Measurements from ENCODE around the gene SNCAIP.
"Not testable (repeated sequence)": the region's sequence is repeated elsewhere in the genome, so short reads cannot be mapped to it uniquely, and the experiment has no call there.

Gene SNCAIP

DNA sequence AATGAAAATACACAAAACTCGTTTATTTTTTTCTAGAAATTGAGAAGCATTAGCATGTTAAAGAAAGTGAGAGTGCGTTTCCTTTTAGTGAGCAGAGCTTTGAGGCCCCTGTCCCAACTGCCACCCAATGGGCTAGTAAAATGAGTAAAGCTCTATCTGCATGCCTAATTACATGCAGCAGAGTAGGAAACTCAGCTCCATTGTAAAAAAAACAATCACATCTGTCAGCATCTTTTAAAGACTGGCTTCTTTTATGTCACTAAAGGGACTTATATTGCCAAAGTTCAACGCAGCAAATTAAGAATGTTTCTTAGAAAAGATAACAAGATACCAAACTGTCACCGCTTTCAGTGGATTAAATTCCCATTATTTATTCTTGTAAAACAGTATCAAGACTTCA, 154.0 kb downstream of the SNCAIP start:
- DNase-seq (ENCODE audit: low read depth in 3 of 3), result no peak

DNA sequence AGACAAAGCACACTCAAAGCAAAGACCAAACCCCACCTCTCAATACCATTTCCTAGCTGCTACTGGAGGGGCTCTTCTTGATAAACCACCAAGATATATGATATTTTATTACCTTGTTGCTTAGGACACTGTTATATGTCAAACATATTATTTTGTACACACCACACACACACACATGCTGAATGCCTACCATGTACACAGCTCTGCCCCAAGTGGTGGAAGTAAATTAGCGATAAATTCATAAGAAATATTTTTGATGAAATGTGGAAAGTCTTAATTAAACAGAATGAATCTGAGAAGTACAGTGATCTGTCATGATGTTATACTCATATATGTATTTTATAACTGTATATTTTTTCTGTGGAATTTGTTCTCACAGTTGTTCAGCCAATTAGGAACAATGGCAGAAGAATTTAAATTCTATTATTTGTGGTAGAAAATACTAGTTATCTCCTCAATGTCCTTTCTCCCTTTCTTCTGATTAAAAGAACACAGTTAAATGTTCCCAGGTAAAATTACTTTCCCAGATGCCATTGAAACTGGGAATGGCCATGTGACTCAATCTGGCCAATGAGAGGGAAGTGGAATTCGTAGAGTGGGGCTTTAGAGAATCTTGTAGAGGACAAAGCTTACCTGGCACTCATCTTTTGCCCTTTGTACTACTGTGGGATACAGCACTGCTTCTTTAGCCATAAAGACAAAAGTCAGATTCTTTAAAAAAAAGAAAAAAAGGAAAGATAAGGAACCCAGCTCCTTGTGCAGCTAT, 156.5 kb downstream of the SNCAIP start:
- DNase-seq (ENCODE audit: low read depth in 3 of 3), result no peak

DNA sequence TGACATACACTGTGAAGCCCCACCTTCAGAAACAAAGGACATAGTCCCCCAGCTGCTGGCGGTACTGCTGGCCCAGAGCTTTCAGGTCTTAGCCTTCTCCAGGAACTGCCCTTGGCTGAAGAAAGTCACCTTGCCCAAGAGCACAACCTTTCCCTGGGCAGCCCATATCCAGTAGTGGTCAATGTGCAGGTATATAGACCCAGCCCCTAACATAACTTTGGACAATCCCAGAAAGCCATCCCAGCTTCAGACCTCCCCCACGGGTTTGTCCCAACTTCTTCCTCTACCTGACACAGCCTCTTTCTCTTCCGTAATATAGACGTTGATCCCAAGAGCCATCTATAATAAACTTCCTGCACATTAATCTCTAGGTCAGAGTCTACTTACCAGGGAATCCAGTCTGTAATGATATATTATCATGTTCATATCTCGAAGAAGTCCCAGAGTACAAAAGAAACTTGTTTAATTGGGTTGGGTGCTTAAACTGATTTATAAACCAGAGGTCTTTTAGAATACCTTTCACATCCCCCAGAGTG, 157.4 kb downstream of the SNCAIP start:
- no peak for DNase-seq (ENCODE audit: low read depth in 3 of 3)

DNA sequence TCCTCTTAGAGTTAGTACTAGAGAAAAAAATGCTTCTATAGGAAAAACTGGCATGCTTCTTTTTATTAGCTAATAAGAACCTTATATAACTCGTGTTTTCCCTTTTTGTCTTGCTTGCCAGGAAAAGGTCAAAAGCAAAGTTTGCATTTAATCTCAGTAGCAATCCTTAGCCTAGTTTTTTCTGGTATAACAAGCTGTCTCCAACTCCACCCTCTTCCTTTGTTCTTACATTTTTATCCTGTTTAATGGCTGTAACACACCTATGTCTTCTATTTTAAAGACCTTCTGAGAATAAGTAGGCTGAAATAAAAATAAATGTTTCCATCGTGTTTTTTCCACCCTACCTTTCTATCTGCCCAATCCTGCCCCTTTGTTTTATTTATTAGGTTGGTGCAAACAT, 158.3 kb downstream of the SNCAIP start:
- no peak for DNase-seq (ENCODE audit: low read depth in 3 of 3)

DNA sequence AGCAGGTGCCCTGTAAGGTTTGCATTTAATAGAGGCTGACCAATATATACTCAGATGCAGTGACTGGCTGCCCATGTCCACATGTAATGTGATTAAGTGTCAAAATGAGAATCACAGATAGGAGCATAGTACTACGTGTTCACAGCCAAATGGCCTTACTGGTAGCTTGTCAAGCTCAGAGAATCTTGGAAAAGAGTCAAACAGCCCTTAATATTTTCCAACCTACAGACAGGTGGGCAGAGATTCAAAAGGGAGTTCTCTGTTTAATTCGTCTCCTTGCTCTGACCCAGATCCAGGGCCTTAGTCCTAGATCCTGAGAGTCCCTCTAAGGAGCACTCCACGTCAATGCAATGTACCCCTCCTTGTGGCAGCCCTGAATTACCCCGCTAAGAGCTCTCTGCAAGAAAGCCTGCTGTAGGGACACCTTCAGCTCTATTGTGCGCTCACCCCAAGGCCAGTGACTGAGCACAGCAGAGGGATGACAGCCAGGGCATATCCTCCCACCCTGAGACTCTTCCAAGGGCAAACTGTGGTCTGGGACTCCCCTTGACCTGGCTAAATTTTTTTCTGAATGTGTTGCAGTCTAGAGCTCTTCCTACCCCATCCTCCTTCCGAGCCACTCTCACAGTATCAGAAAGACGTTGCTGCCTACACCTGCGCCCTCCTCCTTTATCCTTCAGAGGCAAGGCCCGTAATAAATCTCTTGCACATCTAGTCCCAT, 159.2 kb downstream of the SNCAIP start:
- no peak for DNase-seq (ENCODE audit: low read depth in 3 of 3)

DNA sequence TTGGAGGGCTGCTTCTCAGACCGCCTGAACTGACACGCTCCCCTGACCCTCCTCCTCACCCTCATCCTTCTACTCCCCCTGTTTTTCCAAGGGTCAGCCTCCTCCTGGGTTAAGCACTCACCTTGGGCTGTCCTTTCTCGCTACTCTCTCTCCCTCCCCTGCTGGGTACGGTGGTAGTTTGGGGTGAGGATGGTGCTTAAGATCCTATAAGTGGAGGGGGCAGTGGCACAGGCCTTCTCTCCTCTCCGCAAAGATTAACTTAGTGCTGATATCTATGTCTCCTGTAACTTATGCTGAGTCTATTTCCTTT, 159.7 kb downstream of the SNCAIP start:
- no peak for DNase-seq (ENCODE audit: low read depth in 3 of 3)

DNA sequence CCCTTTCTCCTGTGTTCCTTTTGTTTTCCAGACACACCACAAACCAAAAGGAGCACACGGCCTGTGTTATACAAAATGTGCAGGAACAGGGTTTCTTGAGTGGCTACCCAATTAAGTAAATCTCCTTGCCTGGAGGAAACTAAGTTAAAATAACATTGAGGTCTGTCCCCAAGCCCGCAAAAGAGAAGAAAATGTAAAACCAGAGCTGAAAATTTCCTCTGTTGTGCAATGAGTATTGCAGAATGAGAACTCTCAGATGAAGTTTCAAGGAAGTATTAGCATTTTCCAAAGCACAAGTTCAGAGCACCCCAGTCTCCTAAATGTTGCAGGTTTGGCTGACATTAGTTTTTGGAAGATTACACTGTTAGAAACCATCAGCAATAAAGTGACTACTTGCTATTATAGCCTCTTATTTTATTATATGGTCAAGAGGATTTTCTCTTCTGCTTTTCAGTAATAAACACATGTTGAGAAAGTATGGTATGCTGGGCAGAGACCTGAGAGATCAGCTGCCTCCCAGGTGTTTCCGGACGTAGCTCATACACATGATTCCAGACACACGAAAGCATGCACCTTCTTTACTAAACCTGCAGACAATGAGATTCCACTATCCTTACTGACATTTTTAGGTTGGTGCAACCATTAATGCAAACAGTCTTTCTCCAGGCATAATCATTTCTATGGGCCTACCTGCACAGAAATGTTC, 161.3 kb downstream of the SNCAIP start:
- DNase-seq (ENCODE audit: low read depth in 3 of 3), result no peak

DNA sequence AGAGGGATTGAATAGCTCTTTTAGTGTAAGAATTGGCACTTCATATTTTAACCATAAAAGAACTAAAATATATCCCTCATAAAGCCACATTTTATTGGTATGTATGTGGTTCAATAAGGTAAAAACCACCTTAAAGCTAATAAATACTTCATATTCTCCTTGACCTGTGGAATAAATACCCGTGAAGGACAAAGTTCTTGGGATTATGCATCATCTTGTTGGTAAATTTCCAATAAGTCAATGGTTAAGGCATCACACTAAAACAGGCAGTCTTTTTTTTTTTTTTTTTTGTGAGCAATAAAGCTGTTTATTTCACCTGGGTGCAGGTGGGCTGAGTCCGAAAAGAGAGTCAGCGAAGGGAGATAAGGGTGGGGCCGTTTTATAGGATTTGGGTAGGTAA, 161.9 kb downstream of the SNCAIP start:
- DNase-seq (ENCODE audit: low read depth in 3 of 3), result no peak

DNA sequence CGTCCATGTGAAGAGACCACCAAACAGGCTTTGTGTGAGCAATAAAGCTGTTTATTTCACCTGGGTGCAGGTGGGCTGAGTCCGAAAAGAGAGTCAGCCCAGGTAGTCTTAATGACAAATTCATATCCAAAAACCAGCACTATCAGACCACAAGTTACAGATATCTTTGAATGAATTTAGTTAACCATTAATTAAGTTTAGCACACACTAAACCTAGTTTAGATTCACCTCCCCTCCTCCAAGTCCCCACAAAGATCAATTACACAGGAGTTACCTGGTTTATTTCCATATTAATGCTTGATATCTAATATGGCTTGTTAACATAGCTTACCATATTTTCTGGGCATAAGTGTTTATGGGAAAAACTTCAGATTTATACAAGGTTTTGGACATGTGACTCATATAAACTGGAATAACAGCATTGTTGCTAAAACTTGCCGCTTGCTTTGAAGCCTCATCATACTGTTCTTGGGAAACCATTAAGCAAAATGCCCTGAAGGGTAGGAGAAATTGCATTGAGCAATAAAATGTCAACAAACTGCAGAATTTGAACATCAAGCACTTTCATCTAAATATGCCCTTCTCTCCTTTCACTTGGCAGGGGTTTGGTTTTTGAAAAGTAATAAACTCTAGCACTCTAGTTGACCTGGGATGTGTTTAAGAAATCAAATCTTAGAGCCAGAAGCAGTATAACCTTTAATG, 166.9 kb downstream of the SNCAIP start:
- DNase-seq (ENCODE audit: low read depth in 3 of 3), result no peak

DNA sequence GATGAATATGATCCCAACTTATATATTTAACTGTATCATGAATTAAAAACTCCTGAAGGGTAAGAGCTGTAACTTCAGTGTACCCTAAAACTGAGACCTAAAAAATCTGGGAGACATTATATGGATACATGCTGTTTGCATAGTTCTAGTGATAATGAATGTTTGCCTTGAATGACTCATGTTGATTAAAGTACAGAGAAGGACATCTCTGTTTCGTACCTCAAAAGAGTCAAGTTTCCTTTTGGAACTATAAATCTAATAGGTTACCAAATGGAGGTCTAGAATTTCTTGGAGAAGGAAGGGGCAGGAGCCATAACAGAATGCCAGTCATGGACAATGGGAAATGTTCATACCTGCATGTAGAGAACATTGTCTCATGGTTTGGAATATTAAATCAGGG, 168.1 kb downstream of the SNCAIP start:
- DNase-seq (ENCODE audit: low read depth in 3 of 3), result no peak

DNA sequence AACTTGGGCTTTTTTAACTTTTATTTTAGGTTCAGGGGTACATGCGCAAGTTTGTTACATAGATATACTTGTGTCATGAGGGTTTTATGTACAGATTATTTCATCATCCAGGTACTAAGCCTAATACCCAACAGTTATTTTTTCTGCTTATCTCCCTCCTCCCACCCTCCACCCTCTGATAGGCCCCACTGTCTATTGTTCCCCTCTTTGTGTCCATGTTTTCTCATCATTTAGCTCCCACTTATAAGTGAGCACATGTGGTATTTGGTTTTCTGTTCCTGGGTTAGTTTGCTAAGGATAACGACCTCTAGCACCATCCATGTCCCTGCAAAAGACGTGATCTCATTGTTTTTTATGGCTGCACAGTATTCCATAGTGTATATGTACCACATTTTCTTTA, 172.1 kb downstream of the SNCAIP start:
- no peak for DNase-seq (ENCODE audit: low read depth in 3 of 3)

DNA sequence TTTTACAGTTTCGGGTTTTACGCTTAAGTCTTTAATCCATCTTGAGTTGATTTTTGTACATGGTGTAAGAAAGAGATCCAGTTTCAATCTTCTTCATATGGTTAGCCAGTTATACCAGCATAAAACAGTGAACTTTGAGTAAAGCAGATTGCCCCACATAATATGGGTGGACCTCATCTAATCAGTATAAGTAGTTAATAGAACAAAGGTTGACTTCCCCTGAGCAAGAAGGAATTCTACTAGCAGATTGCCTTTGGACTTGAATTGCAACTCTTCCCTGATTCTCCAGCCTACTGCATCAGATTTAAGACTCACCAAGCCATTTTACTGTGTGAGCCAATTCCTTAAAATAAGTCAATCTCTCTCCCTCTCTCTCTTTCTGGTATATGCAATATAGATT, 173.2 kb downstream of the SNCAIP start:
- DNase-seq (ENCODE audit: low read depth in 3 of 3), result no peak

DNA sequence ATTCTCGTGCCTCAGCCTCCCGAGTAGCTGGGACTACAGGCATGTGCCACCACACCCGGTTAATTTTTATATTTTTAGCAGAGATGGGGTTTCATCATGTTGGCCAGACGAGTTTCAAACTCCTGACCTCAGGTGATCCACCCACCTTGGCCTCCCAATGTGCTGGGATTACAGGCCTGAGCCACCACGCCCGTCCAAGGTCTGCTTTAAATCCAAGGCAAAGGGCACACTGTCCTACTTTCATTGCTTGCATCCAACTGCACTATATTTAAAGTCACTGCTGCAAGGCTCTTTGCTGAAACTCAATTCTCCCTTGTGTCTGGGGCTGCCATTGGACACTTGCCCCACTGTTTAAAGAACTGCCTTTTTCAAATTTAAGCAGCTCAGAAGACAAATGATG, 174.6 kb downstream of the SNCAIP start:
- not testable (repeated sequence) for DNase-seq (ENCODE audit: low read depth in 3 of 3)

DNA sequence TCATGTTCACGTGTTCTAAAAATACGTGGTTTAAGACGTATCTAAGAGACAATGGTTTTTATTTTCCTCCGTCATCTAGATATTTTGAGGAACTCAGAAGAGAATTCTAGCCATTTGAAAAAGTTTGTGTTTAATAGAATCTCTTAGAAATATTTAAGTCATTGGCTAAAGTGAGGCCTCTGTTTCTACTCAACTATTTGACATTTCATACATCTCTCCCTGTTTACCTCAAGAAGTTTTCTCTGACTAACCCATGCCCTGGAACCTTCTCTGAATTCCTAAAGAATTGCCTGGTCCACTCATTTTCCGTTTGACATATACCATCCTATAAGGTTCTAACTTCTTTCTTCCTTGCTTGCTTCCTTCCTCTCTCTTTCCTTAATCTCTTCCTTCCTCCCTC, 178.7 kb downstream of the SNCAIP start:
- no peak for DNase-seq (ENCODE audit: low read depth in 3 of 3)

DNA sequence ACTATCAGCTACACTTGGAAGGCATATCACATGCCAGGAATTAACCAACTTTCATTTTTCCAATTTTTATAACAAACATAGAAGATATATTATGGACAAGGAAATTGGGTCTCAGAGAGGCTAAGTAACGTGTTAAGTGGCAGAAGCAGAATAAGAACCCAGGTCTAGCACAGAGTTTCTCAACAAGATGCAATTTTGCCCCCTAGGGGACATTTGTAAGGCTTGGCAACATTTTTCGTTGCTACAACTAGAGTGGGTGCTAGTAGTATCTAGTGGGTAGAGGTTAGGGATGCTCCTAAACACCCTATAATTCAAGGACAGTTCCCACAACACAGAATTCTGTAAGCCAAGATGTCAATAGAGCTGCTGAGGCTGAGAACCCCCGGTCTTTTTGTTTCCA, 180.6 kb downstream of the SNCAIP start:
- no peak for DNase-seq (ENCODE audit: low read depth in 3 of 3)

DNA sequence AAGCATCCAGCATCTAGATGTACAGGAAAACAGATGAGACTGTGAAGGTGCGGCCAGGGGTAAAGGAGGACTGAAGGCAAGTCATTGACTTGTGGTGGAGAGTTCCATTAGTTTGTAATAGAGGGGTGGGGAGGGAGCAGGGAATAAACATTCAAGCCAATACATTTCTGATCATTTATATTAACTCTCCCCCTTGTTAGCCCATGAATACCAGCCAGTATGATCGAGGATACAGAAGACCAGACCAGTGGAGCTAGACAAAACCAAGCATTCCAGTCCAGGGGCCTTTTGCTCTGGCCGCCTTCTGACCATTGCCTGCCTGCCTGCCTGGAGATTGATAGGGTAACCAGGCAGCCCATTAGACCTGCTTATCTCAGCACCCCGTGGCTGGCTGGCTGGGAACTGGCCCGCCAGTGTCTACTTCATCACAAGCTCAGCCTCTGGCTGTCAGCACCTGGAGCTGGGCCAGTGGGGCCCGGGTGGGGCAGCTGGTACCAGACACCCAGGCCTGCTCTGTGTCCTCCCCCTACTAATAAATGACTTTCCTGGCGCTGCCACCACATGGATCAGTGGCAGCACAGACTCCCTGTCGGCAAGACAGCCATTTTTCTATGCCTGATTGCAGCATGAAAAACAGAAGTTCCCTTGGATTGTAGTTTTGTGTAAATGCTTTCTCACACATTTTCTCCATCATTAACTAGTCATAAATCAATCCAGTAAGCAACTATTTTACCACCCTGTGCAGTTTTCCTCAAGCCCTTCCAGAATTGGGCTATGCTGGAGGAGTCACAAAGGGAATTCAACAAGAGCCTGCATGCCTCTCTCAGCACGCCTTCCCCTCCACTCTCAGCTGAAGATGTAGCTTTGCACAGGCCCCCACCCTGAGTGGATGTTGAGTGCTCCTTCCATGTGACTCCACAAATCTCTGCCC, 181.3 kb downstream of the SNCAIP start:
- DNase-seq (ENCODE audit: low read depth in 3 of 3), result no peak

DNA sequence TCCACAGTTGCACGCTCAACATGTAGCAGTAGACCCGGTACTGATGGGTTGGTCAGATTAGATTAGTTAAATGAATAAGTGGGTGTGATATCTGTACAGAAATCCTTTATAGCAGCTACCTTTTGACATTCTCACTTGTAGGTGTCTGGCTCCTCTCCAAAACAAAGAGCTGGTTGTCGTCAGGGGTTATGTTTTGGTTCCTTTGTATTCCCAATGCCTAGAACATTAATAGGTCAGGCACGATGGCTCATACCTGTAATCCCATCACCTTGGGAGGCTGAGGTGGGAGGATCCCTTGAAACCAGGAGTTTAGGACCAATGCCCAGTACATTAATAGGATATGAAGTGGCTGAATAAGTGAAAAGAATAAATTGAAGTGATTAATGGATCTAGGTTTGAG, 182.1 kb downstream of the SNCAIP start:
- no peak for DNase-seq (ENCODE audit: low read depth in 3 of 3)

DNA sequence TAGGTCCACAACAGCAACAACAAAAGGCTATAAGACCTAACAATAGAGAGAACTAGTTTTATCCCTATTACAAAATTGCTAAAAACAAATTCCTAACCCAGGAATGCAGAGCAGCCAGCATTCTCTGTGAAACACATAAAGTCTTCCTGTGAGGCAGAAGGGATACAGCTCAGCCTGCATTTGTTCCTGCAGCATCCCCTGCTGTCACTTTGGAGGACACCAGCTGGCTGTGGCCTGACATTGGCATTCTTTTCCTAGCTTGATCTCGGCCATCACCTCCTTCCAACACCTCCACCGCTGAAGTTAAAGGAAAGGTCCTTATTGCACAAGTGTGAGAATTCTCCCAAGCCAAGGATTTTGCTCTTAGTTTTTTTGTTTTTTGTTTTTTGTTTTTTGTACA, 186.1 kb downstream of the SNCAIP start:
- no peak for DNase-seq (ENCODE audit: low read depth in 3 of 3)

DNA sequence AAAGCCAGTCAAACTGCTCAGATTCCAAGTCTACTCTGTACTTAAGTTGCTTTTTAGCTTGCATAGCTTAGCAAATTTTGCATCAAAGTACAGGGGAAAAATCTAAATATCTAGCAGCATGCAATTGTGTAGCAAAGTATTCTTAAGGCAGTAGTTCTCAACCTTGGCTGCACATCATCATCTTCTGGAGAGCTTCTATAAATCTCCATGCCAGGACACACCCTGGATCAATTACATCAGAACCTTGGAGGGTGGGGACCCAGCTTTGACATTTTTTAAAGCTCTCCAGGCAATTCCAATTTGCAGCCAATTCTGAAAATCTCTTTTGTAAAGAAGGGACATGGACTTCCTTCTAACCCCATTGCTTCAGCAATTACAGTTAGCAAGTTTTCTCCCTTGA, 187.5 kb downstream of the SNCAIP start:
- DNase-seq (ENCODE audit: low read depth in 3 of 3), result no peak

DNA sequence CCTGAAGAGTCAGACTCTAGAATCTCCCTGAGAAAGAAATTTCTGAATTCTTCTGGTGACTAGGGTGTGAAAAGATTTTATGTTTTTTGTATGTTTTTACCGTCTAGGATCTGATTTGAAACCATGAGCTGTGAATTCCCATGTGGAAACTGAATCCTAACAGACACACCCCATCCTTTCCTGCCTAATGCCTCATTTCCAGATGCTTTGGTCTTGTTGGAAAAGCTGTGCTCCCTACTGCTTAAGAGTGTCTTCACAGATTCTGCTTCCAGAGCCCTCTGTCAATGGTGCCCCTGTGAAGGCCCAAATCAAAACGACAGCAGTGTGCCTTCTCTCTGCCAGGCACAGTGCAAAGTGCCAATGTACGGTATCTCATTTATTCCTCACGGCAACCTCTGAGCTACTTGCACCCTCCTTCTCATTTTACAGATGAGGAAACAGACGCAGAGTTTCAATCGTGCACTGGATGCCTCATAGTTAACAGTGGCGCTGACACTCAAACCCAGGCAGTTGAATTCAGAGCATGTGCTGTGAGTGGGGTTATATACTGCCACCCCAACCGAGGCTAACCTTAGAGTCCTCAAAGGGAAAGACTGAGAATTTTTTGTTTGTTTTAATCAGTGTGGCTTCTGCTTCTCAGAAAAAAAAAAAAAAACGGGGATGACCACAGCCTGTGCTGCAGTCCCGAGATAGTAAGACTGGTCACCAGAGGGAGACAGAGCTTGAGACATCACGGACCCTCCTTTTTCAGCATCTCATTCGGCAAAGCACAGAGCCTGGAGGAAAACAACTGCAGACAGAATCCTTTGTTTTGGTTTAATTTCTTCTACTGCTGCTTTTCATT, 188.4 kb downstream of the SNCAIP start:
- DNase-seq (ENCODE audit: low read depth in 3 of 3), result no peak

All from stimulated activated CD4-positive, alpha-beta T cell treated with anti-CD3 and anti-CD28 coated beads, TNF-alpha, amount 100 ng/mL, for 24 hours (primary cell).